ENCODE data around the gene SETMAR. TPM values are rescaled to one million over a fixed set of nuclear protein-coding genes. Genes with fewer than 3 reads are reported as not detected.

The SETMAR gene
- polyA plus RNA-seq, 4 donors: 29.9 to 33.4 (median 31.6) TPM

- peak in 3 of 4 donors; percentile 50 to 60 (median 60) for DNase-seq (ENCODE audit: low read depth in 4 of 4, low spot score in 3 of 4)
Measured at GRCh38 chr3:4350789-4351163, 47.6 kb downstream of the SETMAR start.

DNA sequence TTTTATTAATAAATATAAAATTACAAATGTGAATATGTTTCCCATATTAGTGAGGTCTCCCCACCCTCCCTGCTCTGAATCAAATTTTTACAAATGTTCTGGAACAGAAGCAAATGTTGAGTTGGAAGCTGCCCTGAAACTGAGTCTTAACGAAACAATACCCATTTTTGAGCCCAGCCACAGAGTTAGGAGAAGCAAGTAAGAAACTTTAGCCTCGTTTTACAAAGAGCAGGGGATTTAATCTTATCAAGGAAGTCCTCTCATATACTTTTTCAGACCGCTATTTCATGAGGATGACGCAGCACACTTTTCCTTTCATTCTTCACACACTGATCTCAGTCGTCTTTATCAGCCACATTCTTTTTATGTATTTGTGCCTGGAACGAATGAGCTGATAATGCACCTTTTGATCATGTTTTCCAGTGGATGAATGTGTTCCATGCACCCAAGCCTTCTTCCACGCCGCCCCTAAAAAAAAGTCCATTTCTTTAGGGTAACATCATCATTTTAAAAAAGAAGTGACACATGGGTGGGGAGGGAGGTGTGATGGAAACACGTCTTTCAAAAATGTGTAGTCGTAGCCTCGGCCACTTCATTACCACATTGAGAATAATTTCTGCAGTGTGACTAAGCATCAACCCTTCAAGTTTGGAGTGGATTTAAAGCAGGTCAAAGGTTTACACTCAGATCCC lies 48.1 kb downstream of the SETMAR start:
- no peak for DNase-seq (ENCODE audit: low read depth in 4 of 4, low spot score in 3 of 4)

- DNase-seq (ENCODE audit: low read depth in 4 of 4, low spot score in 3 of 4): no peak
Measured at GRCh38 chr3:4351872-4352271, 48.7 kb downstream of the SETMAR start.

DNA sequence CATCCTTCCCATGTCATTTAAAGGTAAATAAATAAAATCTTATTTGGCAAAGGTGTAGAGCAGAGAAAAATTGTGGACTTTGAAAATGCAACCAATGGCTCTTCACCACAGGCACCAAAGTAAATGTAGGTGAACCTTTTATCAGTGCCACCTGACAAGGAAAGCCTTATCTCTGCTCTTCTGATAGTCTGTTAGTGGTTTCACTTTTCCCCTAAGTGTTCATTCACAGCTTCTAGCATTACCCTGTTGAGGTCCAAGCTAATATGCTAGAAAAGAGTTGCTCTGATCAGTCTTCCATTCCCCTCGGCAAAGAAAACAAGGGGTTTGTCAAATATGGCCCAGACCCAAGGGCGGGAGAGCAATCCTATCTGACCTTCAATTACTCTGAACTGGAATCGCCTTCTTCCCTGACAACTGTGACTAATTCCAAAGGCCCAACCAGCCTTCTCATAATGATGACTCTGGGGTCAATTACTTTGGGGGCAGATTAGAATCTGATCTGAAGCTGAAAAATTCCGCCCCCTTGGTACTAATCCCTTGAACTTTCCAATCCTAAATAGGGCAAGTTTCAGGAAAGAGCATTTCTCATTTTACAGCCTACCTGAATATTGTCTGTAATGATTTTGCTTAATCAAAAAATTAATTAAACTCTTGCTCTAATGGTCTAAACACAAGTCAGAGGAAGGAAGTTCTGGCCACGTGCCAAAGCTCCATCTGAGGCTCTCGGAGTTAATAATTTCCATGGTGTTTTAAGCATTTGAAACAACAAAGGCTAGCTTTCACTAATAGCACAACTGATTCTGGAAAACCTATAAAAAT lies 52.4 kb downstream of the SETMAR start:
- DNase-seq (ENCODE audit: low read depth in 4 of 4, low spot score in 3 of 4): peak; percentile 65 to 79 (median 72)

- DNase-seq (ENCODE audit: low read depth in 4 of 4, low spot score in 3 of 4): no peak
Measured at GRCh38 chr3:4356220-4356540, 53.0 kb downstream of the SETMAR start.

DNA sequence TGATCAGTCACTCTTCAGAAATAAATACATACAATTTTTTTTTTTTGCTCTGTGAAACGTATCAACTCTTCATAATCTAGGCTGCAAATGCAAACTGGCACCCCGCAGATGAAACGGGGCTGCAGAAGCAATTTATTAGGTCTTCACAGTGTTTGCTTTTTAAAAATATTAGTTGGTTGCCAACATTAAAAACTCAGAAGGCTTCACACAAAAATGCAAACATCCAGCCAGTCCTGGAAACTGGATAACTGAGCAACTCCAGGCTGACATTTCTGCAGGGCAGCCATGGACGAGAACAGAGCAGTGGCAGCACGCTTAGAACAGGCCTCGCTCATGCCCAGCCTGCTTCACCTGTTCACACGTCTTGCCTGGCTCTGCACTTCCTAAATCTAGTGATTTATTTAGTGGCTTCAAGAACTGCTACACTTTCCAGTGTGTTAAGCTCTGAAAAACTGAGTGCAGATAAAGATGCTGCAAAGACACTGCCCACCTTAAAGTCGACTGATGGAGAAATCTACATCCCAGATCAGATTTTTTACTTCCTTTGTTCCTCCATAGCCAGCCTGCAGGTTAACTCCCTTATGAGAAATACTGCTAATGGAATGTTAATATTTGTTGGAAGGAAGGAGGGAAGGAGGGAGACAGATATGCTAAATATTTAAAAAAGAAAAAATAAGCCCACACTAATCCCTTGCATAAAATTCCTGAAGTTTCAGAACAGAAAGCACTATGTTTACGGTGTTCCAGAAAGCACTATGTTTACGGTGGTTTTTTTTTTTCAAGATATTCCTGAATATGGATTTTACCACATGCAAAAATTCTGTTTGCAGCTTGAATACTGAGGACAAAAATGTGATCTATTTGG lies 53.6 kb downstream of the SETMAR start:
- DNase-seq (ENCODE audit: low read depth in 4 of 4, low spot score in 3 of 4): no peak

DNA sequence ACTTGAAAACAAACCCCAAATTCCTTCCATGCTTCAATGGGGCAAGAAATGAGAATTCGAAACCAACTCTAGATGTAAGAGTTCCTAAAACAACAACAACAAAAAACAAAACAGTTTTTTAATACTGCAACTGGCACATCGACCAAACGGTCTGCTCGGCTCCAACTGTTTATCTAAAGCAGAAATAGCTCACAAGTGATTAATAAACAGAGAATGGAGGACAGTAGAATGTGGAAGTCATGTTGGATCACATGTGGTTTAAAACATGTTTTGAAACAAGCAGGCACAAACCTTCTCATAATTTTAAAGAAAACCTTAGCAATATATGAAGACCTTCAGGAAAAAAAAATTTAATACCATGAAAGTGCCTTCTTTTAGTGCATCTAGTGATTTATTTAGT lies 55.1 kb downstream of the SETMAR start:
- no peak for DNase-seq (ENCODE audit: low read depth in 4 of 4, low spot score in 3 of 4)

DNA sequence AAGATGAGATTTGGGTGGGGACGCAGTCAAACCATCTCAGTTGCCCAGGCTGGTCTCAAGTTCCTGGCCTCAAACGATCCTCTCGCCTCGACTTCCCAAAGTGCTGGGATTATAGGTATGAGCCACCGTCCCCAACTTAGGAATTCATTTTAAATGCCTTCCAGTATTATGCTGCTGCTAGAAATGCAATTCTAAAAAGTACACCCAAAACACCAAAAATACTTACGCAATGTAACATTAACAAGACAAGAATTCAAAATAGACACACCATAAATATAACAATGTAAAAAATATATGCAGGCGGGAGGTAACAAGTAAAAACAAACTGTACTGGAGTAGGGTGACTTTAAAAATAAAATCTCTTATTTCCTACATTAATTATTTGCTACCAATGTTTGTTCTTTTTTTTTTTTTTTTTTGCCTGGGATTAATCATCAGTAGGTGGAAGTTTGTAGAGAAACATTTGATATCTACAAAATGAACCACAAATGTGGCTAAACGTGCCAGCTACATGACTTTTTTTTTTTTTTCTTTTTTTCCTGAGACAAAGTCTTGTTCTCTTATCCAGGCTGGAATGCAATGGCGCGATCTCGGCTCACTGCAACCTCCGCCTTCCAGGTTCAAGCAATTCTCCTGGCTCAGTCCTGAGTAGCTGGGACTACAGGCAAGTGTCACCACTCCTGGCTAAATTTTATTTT lies 56.8 kb downstream of the SETMAR start:
- no peak for DNase-seq (ENCODE audit: low read depth in 4 of 4, low spot score in 3 of 4)

DNA sequence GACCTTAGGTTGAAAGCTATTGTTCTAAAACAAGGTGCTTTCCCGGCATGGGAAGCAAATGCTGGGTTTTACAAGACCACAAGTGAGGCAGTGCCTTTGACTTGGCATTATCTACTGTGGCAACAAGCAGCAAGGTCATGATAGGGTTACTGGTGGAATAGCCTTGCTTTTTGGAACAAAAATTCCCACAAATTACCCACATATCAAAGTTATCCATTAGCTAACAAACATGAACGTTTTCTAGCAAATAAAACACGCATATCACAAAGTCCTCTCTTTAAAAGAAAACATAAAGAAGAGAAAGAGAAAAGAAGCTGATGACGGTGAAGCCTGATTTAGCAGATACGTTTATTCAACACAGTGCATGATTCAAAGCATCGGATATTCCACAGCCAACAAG lies 57.6 kb downstream of the SETMAR start:
- DNase-seq (ENCODE audit: low read depth in 4 of 4, low spot score in 3 of 4): no peak

GRCh38 chr3:4362523-4362922 lies 59.4 kb downstream of the SETMAR start:
- DNase-seq (ENCODE audit: low read depth in 4 of 4, low spot score in 3 of 4): no peak

Other genes with a start within 250 kb of the SETMAR start
- 10 to 100 TPM; 46.8 to 55.1 (median 53.5) TPM for gene SUMF1, start 163.9 kb downstream of the SETMAR start, polyA plus RNA-seq (ENCODE audit: insufficient read length in 4 of 4)
- 10 to 100 TPM; 48.1 to 61.2 (median 53.4) TPM for gene ITPR1, start 190.0 kb downstream of the SETMAR start, polyA plus RNA-seq (ENCODE audit: insufficient read length in 4 of 4)

Measured in right renal pelvis (tissue), 4 donors.